Spleen (tissue), 11 donors: Measurements from ENCODE around the gene MOB2. TPM values are rescaled to one million over a fixed set of nuclear protein-coding genes. Genes with fewer than 3 reads are reported as not detected.

ENCODE experiments used
- DNase-seq: peaks from one replicate; pipeline ENCODE4 v3.0.0-alpha.2; 2020
- H3K27ac ChIP-seq, 8 donors: fragments of 200-600 bp; sonication (generic) in 7 of 8; 1 replicate in 4 of 8; 2 replicates in 4 of 8; pipeline versions ENCODE4 v1.5.0 to v1.8.0; 2016 to 2021; ENCODE audit warnings: inconsistent platforms in 4 of 8, mild to moderate bottlenecking in 4 of 8, moderate library complexity in 1 of 8
- H3K27me3 ChIP-seq, 7 donors: fragments of 200-600 bp; sonication (generic) in 6 of 7; replicated peaks in 1 of 7; 1 replicate in 4 of 7; 2 replicates in 3 of 7; pipeline versions ENCODE4 v1.5.0 to v1.8.0; 2016 to 2021; ENCODE audit warnings: inconsistent platforms in 3 of 7, mild to moderate bottlenecking in 1 of 7
- H3K36me3 ChIP-seq, 6 donors: fragments of 200-600 bp; sonication (generic) in 5 of 6; 1 replicate in 4 of 6; 2 replicates in 2 of 6; pipeline versions ENCODE4 v1.5.0 to v1.8.0; 2016 to 2021; ENCODE audit warnings: inconsistent platforms in 2 of 6
- H3K4me1 ChIP-seq, 6 donors: fragments of 200-600 bp; sonication (generic) in 5 of 6; 1 replicate in 3 of 6; 2 replicates in 3 of 6; pipeline versions ENCODE4 v1.5.0 to v1.8.0; 2016 to 2021; ENCODE audit warnings: inconsistent platforms in 3 of 6
- H3K4me3 ChIP-seq, 8 donors: fragments of 200-600 bp; sonication (generic) in 7 of 8; 1 replicate in 4 of 8; 2 replicates in 4 of 8; pipeline versions ENCODE4 v1.5.0 to v1.8.0; 2016 to 2021; ENCODE audit warnings: inconsistent platforms in 4 of 8, mild to moderate bottlenecking in 4 of 8, moderate library complexity in 2 of 8
- H3K9me3 ChIP-seq, 8 donors: fragments of 200-600 bp; sonication (generic) in 7 of 8; 1 replicate in 4 of 8; 2 replicates in 4 of 8; pipeline versions ENCODE4 v1.5.0 to v1.8.0; 2016 to 2021; ENCODE audit warnings: inconsistent platforms in 4 of 8
- CTCF ChIP-seq, 11 experiments: fragments of 200-600 bp in 7 of 11; fragments of 450-650 bp in 4 of 11; sonication (generic) in 4 of 11; IDR thresholded peaks in 8 of 11; conservative IDR thresholded peaks in 3 of 11; 1 replicate in 7 of 11; 2 replicates in 4 of 11; pipeline versions ENCODE4 v1.4.0 to v1.8.0; 2016 to 2021; ENCODE audit warnings: antibody characterized with exemption in 11 of 11, inconsistent platforms in 4 of 11, mild to moderate bottlenecking in 1 of 11
- POLR2A ChIP-seq, 3 donors: fragments of 450-650 bp; IDR thresholded peaks; one replicate each; pipeline ENCODE4 v1.5.1; 2017; ENCODE audit warnings: antibody characterized with exemption in 3 of 3, mild to moderate bottlenecking in 1 of 3
- POLR2AphosphoS5 ChIP-seq, 3 donors: sonication (generic); formaldehyde crosslinking; IDR thresholded peaks; one replicate each; pipeline ENCODE4 v1.5.1; 2017; ENCODE audit warnings: antibody characterized with exemption in 3 of 3
- WGBS, 5 donors: extraction: QIAGEN DNeasy Blood & Tissue Kit in 3 of 5; methylation state at CpG; one replicate each; pipeline versions ENCODE4 v1.1.5 to v1.1.7; 2013 to 2018; 5-methylcytosine and 5-hydroxymethylcytosine counted together
- intact Hi-C: fragments of 100-400 bp; cut with DNase I; formaldehyde crosslinking; loops from one replicate; pipeline ENCODE4 v1.15.0; 2023; ENCODE audit warnings: low total_unique reads
- polyA plus RNA-seq, 3 donors: library from polyadenylated mRNA; stranded (reverse); fragments of 200-250 nt; gene quantifications; one replicate each; pipeline ENCODE4 v1.2.1, GENCODE V29; 2013
- total RNA-seq, 7 donors: library from RNA; depleted of rRNA in 3 of 7; stranded (reverse); fragments of >200 nt in 3 of 7; fragmentation: NEBNext Ultra II Directional in 4 of 7; extraction: Animal tissue kit (Norgen Biotek cat#: 25700) in 4 of 7; gene quantifications; one replicate each; pipeline versions ENCODE4 v1.1.0 to v1.2.1, GENCODE V29; 2016 to 2021
- donor health status: healthy with polysubstance abuse.
- donor health status: DM: no; HTN: no; CAD: no; lungs with moderate emphysema.
- donor health status: DM: no; HTN: no; CAD: no.
- donor health status: Bipolar disorder and iron deficiency.
- donor health status: healthy.
- donor health status: DM: no; HTN: no; CAD: no.
- donor health status: DM: yes; HTN: yes; CAD: no.

MOB2 gene
- total and polyA plus RNA-seq, 10 donors = 28.1 to 51.5 (median 41.5) TPM

- no peak for DNase-seq
- intact Hi-C loops = no loop called here
These were observed 7.2 kb upstream of the MOB2 start for GRCh38 chr11:1493650-1494244.

GRCh38 chr11:1491379-1491778 lies 4.8 kb upstream of the MOB2 start:
- peak; percentile 8 for DNase-seq
- no peak for TF ChIP-seq CTCF (IDR thresholded peaks at IDR 0.05 in 8 of 11, conservative IDR thresholded peaks at IDR 0.05 in 3 of 11)
- no peak for TF ChIP-seq POLR2A (IDR thresholded peaks at IDR 0.05)
- TF ChIP-seq POLR2AphosphoS5 (IDR thresholded peaks at IDR 0.05) = no peak
- Histone ChIP-seq H3K9me3 (peaks cover 0 to 4% (median 0%) of the 10 kb centered on the region in 8 donors), H3K36me3 (no peaks in the 10 kb centered on the region), H3K4me3 (no peak overlapping the region), H3K27ac (no peak overlapping the region), H3K4me1 (peaks cover 15 to 82% (median 49%) of the 10 kb centered on the region in 6 donors), H3K27me3 (no peaks in the 10 kb centered on the region)
- 87 to 98% (median 96%) methylated on average over 12 of the region's 12 CpGs for WGBS, 5 donors
- intact Hi-C loops = no loop called here

More at GRCh38 chr11:1493650-1494244, 7.2 kb upstream of the MOB2 start:
- Histone ChIP-seq H3K27me3 (no peaks in the 10 kb centered on the region), H3K36me3 (no peaks in the 10 kb centered on the region), H3K4me1 (peaks cover 5 to 82% (median 45%) of the 10 kb centered on the region in 6 donors), H3K27ac (no peak overlapping the region), H3K4me3 (no peak overlapping the region), H3K9me3 (peaks cover 0 to 4% (median 0%) of the 10 kb centered on the region in 8 donors)
- TF ChIP-seq POLR2AphosphoS5 (IDR thresholded peaks at IDR 0.05) (no peak), CTCF (IDR thresholded peaks at IDR 0.05 in 8 of 11, conservative IDR thresholded peaks at IDR 0.05 in 3 of 11) (no peak), POLR2A (IDR thresholded peaks at IDR 0.05) (no peak)
- 87 to 96% (median 94%) methylated on average over 3 of the region's 3 CpGs for WGBS, 5 donors

GRCh38 chr11:1490651-1491050 lies 4.1 kb upstream of the MOB2 start:
- Histone ChIP-seq H3K27ac (no peak overlapping the region), H3K4me3 (no peak overlapping the region), H3K27me3 (no peaks in the 10 kb centered on the region), H3K9me3 (peaks cover 0 to 2% (median 0%) of the 10 kb centered on the region in 8 donors), H3K4me1 (peaks cover 22 to 82% (median 56%) of the 10 kb centered on the region in 6 donors), H3K36me3 (no peaks in the 10 kb centered on the region)
- TF ChIP-seq CTCF (IDR thresholded peaks at IDR 0.05 in 8 of 11, conservative IDR thresholded peaks at IDR 0.05 in 3 of 11) (no peak), POLR2AphosphoS5 (IDR thresholded peaks at IDR 0.05) (no peak), POLR2A (IDR thresholded peaks at IDR 0.05) (no peak)
- WGBS, 5 donors = 71 to 81% (median 80%) methylated on average over 7 of the region's 7 CpGs
- DNase-seq = no peak
- intact Hi-C loops = no loop called here

GRCh38 chr11:1488575-1489180 lies 2.1 kb upstream of the MOB2 start:
- peaks cover 0 to 10% (median 0%) of the 10 kb centered on the region in 6 donors for H3K36me3 ChIP-seq
- 86 to 94% (median 89%) methylated on average over 19 to 20 of the region's 20 CpGs for WGBS, 5 donors
- intact Hi-C loops = no loop called here
- H3K27ac ChIP-seq = no peak overlapping the region
- H3K27me3 ChIP-seq = no peaks in the 10 kb centered on the region
- DNase-seq = peak; percentile 49
- H3K9me3 ChIP-seq = no peaks in the 10 kb centered on the region
- TF ChIP-seq POLR2AphosphoS5 (IDR thresholded peaks at IDR 0.05) (peak in 1 of 3 donors; percentile 2), POLR2A (IDR thresholded peaks at IDR 0.05) (no peak)
- peaks cover 26 to 89% (median 68%) of the 10 kb centered on the region in 6 donors for H3K4me1 ChIP-seq
- H3K4me3 ChIP-seq = no peak overlapping the region
